HK-2 (cell line): ENCODE measurements around the gene RBM17.
"Not testable (repeated sequence)": the region's sequence is repeated elsewhere in the genome, so short reads cannot be mapped to it uniquely, and the experiment has no call there.

Experiments used
- DNase-seq: peaks from one replicate; pipeline ENCODE4 v3.0.0-alpha.2; 2018; ENCODE audit not compliant: unreplicated experiment

Gene RBM17, protein sequence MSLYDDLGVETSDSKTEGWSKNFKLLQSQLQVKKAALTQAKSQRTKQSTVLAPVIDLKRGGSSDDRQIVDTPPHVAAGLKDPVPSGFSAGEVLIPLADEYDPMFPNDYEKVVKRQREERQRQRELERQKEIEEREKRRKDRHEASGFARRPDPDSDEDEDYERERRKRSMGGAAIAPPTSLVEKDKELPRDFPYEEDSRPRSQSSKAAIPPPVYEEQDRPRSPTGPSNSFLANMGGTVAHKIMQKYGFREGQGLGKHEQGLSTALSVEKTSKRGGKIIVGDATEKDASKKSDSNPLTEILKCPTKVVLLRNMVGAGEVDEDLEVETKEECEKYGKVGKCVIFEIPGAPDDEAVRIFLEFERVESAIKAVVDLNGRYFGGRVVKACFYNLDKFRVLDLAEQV

GRCh38 chr10:6088721-6089333 is at the start of gene RBM17:
Gene RBM17, plus strand, starts transcription at chr10:6089034. Its CDS starts 8,032 bp downstream, at chr10:6097066.
- DNase-seq, result peak; percentile 94

GRCh38 chr10:6039711-6040110 is 49.1 kb upstream of the RBM17 start:
- no peak for DNase-seq

DNA sequence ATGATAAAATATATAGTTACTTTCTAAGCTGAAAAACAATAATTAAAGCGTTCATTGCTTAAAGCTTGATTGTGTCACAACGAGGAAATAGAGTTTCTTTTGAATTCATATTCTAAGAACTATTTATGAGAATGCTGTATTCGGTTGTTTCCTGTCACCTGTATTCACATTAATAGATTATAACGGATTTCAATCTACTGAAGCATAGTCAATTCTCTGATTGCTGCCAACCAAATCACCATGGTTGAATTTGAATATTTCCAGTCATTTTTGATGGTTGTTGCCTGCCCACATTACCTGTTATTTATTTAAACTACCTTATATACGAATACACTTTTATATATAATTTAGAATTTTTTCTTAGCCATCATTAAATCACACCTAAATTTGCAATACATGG is 48.6 kb upstream of the RBM17 start:
- no peak for DNase-seq

DNA sequence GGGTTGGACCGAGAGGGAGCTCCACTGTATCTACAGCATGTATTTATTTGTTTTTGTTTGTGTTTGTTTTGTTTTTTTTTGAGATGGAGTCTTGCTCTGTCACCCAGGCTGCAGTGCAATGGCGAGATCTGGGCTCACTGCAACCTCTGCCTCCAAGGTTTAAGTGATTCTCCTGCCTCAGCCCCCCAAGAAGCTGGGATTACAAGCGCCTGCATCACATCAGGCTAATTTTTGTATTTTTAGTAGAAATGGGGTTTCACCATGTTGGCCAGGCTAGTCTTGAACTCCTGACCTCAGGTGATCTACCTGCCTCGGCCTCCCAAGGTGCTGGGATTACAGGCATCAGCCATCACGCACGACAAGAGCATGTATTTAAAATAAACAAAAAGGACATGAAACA is 45.5 kb upstream of the RBM17 start:
- DNase-seq, result not testable (repeated sequence)

- DNase-seq, result no peak
These were observed 44.8 kb upstream of the RBM17 start for GRCh38 chr10:6044060-6044459.

GRCh38 chr10:6044751-6045313 is 44.0 kb upstream of the RBM17 start:
- DNase-seq, result no peak

GRCh38 chr10:6045314-6045848 is 43.5 kb upstream of the RBM17 start:
- no peak for DNase-seq

DNA sequence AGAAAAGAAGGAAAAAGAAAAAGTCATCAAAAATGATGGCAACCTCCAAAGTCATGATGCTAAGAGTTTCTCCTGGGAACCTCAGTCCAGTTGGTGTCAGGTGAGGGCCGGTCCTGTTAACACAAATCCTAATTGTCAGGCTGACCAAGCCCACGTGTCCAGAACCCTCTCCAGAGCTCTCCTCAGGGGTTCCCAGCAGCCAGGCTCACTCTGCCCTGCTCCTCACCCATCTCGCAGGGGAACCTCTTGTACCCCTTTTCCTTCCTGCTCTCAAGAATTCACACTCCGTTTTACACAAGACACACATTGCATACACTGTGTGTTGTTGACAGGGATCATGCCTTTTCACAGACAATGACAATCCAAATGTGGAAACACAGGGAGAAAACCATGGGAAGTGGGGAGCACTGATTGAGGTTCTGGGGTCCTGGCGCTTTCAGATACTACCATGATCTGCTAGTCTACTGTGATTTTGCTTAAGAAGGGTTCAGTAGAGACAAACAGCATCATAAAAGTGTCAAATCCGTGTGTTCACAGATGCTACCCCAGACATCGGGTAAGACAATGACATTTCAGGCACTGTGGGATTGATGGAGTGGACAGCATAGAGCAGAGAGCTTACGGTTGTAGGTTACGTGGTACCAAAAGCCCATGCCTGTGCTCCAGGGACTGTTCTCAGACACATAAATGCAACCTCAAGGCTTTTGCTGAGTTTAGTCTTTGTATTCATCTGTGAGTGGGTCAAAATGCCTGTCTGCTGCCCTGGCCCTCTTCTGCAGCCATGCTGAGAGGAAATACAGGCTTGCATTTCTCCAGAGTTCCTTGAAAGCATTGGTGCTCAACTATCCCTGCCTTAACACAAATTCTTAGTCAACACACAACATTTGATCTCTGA is 42.7 kb upstream of the RBM17 start:
- DNase-seq, result no peak

DNA sequence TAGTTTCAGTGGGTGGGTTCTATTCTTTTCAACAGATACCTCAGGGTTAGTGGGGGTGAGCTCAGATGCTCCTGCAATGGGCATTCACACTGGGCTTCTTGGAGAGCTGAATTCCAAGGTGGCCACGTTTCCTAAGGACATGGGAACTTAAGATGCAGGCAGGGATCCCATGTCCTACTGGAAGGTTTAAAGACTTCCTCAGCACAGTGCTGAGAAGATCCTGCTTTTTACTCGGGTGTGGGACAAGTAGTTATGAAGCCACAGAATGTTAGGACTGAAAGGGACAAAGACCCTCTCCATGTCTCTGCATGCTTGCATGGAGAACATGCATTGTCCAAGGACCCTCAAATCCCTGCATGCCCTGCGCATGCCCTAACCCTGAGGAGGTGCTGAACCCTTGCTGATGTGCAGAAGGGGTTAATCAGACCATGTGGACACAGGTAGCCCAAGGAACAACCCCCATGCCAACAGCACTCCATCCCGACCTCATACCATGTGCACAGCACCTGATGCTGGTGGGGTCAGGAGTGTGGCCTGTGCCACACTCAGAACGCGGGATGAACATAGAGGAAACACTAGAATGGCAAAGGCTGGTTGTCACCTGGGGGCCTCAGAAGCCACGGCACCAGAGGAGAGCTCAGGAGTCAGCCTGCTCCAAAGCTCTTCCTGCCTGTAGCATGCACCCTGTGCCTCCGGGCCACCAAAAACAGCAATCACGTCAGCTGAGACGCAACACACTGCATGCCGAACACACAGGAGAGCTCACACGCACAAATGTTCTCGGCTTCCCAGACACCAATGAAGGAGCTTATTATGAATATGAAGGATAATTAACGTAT is 41.8 kb upstream of the RBM17 start:
- no peak for DNase-seq

DNA sequence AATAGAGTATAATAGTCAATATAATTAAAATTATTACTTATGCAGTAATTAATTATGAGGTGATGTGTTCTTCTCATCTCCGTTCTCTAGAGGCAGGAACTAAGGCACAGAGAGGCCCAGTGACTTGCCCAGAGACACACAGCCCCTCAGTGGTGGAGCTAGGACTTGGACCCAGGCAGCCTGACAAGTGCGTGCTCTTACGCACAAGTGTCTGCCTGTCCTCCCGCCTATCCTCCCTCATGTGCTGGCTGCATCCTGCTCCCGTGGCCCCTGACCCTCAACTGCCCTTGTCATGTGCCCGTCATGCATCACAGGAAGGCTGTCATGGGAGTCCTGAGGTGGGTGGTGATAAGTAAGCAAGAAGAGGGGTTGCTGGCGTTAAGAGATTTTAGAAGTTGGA is 41.0 kb upstream of the RBM17 start:
- DNase-seq, result no peak

DNA sequence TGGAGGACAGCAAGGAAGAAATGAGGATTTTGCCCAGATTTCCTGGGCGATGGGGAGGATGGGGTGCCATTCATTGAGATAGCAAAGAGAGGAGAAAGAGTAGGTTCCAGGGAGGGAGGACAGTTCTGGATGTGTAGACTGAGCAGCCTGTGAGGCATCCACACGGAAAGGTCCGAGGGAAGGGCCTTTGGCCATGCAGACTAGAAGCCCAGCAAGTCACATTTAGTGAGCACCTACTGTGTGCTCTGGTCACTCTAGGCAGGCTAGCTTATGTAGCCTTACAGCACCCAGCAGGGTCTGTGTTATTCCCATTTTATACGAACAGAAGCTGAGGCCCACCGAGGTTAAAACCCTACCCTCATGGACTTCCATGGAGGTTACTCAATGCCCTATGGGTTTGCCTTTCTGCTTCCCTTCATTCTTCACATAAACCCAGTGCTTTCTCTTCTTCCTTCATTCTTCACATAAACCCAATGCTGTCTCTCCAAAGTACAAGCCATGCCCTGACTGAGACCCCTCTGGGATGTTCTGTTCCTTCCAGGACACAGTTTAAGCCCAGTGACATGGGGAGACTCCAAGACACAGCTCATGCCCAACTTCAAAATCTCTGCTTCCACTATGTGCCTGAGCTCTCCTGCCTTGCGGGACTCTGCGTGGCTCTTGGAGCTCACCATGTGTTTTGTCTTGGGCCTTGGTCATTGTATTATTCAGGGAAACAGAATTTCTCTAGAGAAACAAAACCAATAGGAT is 40.4 kb upstream of the RBM17 start:
- no peak for DNase-seq

GRCh38 chr10:6049031-6049400 is 39.8 kb upstream of the RBM17 start:
- no peak for DNase-seq

GRCh38 chr10:6050801-6051445 is 37.9 kb upstream of the RBM17 start:
- DNase-seq, result peak; percentile 14

DNA sequence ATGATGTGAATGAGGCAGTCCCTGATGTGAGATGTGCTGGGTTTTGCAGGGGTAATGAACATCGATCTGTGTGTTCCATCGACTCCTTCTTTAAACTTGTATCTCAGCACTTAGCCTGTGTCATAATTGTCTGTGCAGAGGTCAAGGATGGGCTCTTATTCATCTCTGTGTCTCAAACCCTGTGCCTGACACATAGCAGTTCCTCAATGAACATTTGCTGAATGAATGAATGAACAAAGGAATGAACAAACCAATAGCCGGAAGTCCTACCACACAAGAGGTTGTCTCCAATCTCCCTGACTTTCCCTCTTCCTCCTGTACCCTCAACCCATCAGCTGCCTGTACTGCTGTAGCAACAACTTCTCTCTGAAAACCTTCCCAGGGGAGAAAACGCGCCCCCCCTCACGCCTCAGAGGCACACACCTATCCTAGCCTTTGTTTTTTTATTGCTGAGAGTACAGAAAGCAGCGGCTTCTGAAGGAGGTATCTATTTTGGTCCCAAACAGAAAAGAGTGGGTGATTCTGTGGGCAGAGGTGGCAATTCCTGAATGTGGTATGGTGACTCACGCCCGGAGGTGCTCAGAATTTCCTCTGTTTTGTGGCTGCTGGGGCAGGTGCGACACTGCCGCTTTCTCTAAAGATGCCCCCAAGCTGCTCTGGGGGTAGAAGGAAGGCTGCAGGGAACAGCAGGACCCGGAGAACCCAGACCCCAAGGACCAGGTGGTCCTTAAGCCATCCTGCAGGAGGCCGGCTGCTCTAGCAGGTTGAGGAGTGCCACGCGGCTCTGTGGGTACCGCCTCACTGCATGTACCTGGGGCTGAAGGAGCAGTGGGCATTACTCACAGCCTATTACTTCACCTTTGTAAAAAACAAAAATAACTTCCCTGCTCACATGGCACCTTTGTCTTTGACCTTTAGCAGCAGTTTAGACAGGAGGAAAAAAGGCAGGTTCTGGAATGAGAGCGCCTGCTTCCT is 36.3 kb upstream of the RBM17 start:
- DNase-seq, result no peak

- no peak for DNase-seq
These were observed 35.5 kb upstream of the RBM17 start for GRCh38 chr10:6053303-6053702.

DNA sequence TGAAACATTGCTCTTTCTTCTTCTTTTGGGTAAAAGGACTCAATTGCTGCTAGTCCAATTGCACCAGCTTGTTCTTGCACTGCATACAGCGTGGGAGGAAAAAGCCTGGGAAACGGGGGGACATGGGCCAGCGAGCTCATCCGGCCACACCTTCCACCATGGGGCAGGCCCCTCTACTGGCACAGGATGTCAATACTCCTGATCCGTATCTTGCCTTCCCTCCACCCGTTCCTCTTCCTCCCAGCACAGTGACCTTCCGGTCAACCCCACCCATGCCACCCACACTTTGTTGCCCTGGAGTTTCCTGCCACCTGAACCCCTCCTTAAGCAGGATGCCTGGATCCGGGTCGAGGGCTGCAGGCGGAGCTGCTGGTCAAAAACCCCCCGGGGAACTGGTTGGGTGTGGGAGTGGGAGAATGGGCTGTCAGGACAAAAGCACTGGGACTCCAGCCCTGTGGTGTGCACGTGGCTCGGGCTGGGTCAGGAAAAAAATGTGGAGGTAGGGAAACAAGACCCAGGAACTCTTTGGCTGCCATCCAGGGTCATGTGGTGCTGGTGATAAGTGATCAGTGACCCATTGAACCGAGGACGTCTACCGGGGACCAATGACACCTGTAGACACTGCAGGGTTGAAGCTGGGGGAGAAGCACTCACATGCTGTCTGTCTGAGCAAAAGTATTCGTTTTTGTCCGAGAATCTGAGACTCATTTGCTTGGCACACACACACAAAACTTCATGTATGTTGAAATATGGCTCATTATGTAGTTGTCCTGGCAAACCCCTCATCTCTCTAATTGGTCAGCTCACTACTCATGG is 34.8 kb upstream of the RBM17 start:
- no peak for DNase-seq

GRCh38 chr10:6054884-6055283 is 34.0 kb upstream of the RBM17 start:
- DNase-seq, result no peak

GRCh38 chr10:6055929-6056328 is 32.9 kb upstream of the RBM17 start:
- DNase-seq, result no peak
